ENCODE data around the gene RABGAP1L.

RABGAP1L gene

GRCh38 chr1:174949061-174949460 lies 789.7 kb downstream of the RABGAP1L start:
- Mint-ChIP-seq H3K36me3 (ENCODE audit: low read depth) (no peaks in the 10 kb centered on the region), H3K27me3 (ENCODE audit: low read depth, poor library complexity) (no peaks in the 10 kb centered on the region), H3K4me3 (no peak overlapping the region), H3K27ac (no peak overlapping the region), H3K9me3 (no peaks in the 10 kb centered on the region), H3K4me1 (peaks cover 12% of the 10 kb centered on the region)
- DNase-seq, result no peak
- no peak for TF ChIP-seq CTCF (IDR thresholded peaks at IDR 0.05)

GRCh38 chr1:174949645-174950044 lies 790.3 kb downstream of the RABGAP1L start:
- Mint-ChIP-seq H3K27me3 (ENCODE audit: low read depth, poor library complexity) (no peaks in the 10 kb centered on the region), H3K4me1 (peaks cover 18% of the 10 kb centered on the region), H3K9me3 (no peaks in the 10 kb centered on the region), H3K4me3 (no peak overlapping the region), H3K36me3 (ENCODE audit: low read depth) (no peaks in the 10 kb centered on the region), H3K27ac (no peak overlapping the region)
- no peak for TF ChIP-seq CTCF (IDR thresholded peaks at IDR 0.05)
- DNase-seq, result no peak

- Mint-ChIP-seq H3K4me3 (no peak overlapping the region), H3K27me3 (ENCODE audit: low read depth, poor library complexity) (no peaks in the 10 kb centered on the region), H3K27ac (peak overlapping the region; percentile 29), H3K9me3 (no peaks in the 10 kb centered on the region), H3K4me1 (peaks cover 26% of the 10 kb centered on the region), H3K36me3 (ENCODE audit: low read depth) (no peaks in the 10 kb centered on the region)
- no peak for TF ChIP-seq CTCF (IDR thresholded peaks at IDR 0.05)
- DNase-seq, result no peak
These were observed 794.2 kb downstream of the RABGAP1L start for GRCh38 chr1:174953285-174954072.

- DNase-seq, result no peak
These were observed 794.7 kb downstream of the RABGAP1L start for GRCh38 chr1:174954073-174954460.

GRCh38 chr1:174954671-174955669 lies 795.6 kb downstream of the RABGAP1L start:
- Mint-ChIP-seq H3K27ac (no peak overlapping the region), H3K9me3 (no peaks in the 10 kb centered on the region), H3K27me3 (ENCODE audit: low read depth, poor library complexity) (no peaks in the 10 kb centered on the region), H3K4me1 (peaks cover 26% of the 10 kb centered on the region), H3K36me3 (ENCODE audit: low read depth) (no peaks in the 10 kb centered on the region), H3K4me3 (no peak overlapping the region)
- no peak for DNase-seq
- no peak for TF ChIP-seq CTCF (IDR thresholded peaks at IDR 0.05)

More at GRCh38 chr1:174954073-174954460, 794.7 kb downstream of the RABGAP1L start:
- Mint-ChIP-seq H3K27me3 (ENCODE audit: low read depth, poor library complexity) (no peaks in the 10 kb centered on the region), H3K27ac (peak overlapping the region; percentile 29), H3K36me3 (ENCODE audit: low read depth) (no peaks in the 10 kb centered on the region), H3K9me3 (no peaks in the 10 kb centered on the region), H3K4me3 (no peak overlapping the region), H3K4me1 (peaks cover 26% of the 10 kb centered on the region)
- TF ChIP-seq CTCF (IDR thresholded peaks at IDR 0.05), result no peak
